H1 (cell line): ENCODE data around the gene PID1. TPM values are rescaled to one million over a fixed set of nuclear protein-coding genes. Genes with fewer than 3 reads are reported as not detected.

Experiments used
- CTCF ChIA-PET: fragments of 300-600 bp; sonication (Branson Sonifier 250); formaldehyde crosslinking; loops from one replicate; lab custom pipeline; 2021; ENCODE audit not compliant: partially characterized antibody; lab: Charles Lee
- POLR2A ChIA-PET: fragments of 300-600 bp; sonication (Branson Sonifier 250); formaldehyde crosslinking; loops from one replicate; lab custom pipeline; 2021; ENCODE audit warnings: inconsistent platforms; ENCODE audit not compliant: partially characterized antibody; lab: Charles Lee
- DNase-seq, 2 experiments: peaks; one replicate each; pipeline versions ENCODE4 v3.0.0 to v3.0.0-alpha.2; 2010 to 2022; ENCODE audit warnings: low spot score in 2 of 2, low read depth in 1 of 2, mixed read lengths in 1 of 2
- FAIRE-seq: peaks from 2 replicates; lab custom pipeline; 2011; peaks lifted over from hg19 to GRCh38; lab: Jason Lieb, UNC
- H2AFZ ChIP-seq: 2 replicates; pipeline ENCODE4 v1.8.1; 2012; ENCODE audit warnings: low read length, inconsistent platforms
- H2AK5ac ChIP-seq: 2 replicates; pipeline ENCODE4 v1.6.1; 2013; ENCODE audit warnings: low read depth, low read length
- H2BK120ac ChIP-seq: replicated peaks from 2 replicates; pipeline ENCODE3; 2013; ENCODE audit warnings: low read depth, low read length, inconsistent platforms
- H2BK12ac ChIP-seq: 2 replicates; pipeline ENCODE4 v1.6.1; 2013; ENCODE audit warnings: low read depth, low read length
- H2BK15ac ChIP-seq: 2 replicates; pipeline ENCODE4 v1.6.1; 2013; ENCODE audit warnings: low read length
- H2BK20ac ChIP-seq: 2 replicates; pipeline ENCODE4 v1.6.1; 2013; ENCODE audit warnings: low read length
- H2BK5ac ChIP-seq: 2 replicates; pipeline ENCODE4 v1.6.1; 2013; ENCODE audit warnings: low read depth, low read length
- H3K14ac ChIP-seq: 2 replicates; pipeline ENCODE4 v1.6.1; 2013; ENCODE audit warnings: inconsistent platforms; ENCODE audit not compliant: insufficient read length
- H3K18ac ChIP-seq: 2 replicates; pipeline ENCODE4 v1.6.1; 2013; ENCODE audit warnings: low read length; ENCODE audit errors: extremely low read depth
- H3K23ac ChIP-seq: 2 replicates; pipeline ENCODE4 v1.6.1; 2013; ENCODE audit warnings: inconsistent platforms; ENCODE audit not compliant: insufficient read length
- H3K23me2 ChIP-seq: 2 replicates; pipeline ENCODE4 v1.6.1; 2013; ENCODE audit warnings: low read depth, low read length
- H3K27ac ChIP-seq: 2 replicates; pipeline ENCODE4 v1.6.1; 2011; ENCODE audit warnings: low read depth, low read length, inconsistent platforms
- H3K27me3 ChIP-seq, 4 experiments: replicated peaks in 1 of 4; 1 replicate in 1 of 4; 2 replicates in 3 of 4; pipeline versions ENCODE4 v1.6.1 to v1.8.1; 2011 to 2013; ENCODE audit warnings: low read length in 3 of 4, mild to moderate bottlenecking in 3 of 4, inconsistent platforms in 2 of 4, mixed read lengths in 2 of 4, moderate library complexity in 1 of 4; ENCODE audit not compliant: control insufficient read depth in 3 of 4, insufficient read depth in 3 of 4; ENCODE audit errors: extremely low read depth in 1 of 4
- H3K36me3 ChIP-seq, 4 experiments: 2 replicates each; pipeline versions ENCODE4 v1.6.1 to v1.8.1; 2011 to 2013; ENCODE audit warnings: mild to moderate bottlenecking in 4 of 4, low read length in 3 of 4, moderate library complexity in 2 of 4, control low read depth in 1 of 4, inconsistent platforms in 1 of 4; ENCODE audit not compliant: insufficient read depth in 4 of 4, control insufficient read depth in 2 of 4
- H3K4ac ChIP-seq: replicated peaks from 2 replicates; pipeline ENCODE3; 2013; ENCODE audit warnings: low read length, low read depth, mixed read lengths, inconsistent platforms; ENCODE audit not compliant: insufficient read length
- H3K4me1 ChIP-seq, 4 experiments: replicated peaks in 1 of 4; 1 replicate in 1 of 4; 2 replicates in 3 of 4; pipeline versions ENCODE4 v1.6.1 to v1.8.1; 2011 to 2013; ENCODE audit warnings: low read length in 3 of 4, inconsistent platforms in 2 of 4, mixed read lengths in 1 of 4; ENCODE audit not compliant: insufficient read depth in 4 of 4, control insufficient read depth in 3 of 4
- H3K4me2 ChIP-seq, 2 experiments: 2 replicates each; pipeline versions ENCODE4 v1.6.1 to v1.8.1; 2011 to 2013; ENCODE audit warnings: low read depth in 2 of 2, low read length in 2 of 2, control low read depth in 1 of 2, inconsistent platforms in 1 of 2, mild to moderate bottlenecking in 1 of 2; ENCODE audit not compliant: insufficient read depth in 1 of 2
- H3K4me3 ChIP-seq, 4 experiments: fragments of 200-600, 300-600 bp in 1 of 4; sonication (generic), shearing (Covaris generic), sonication (Bioruptor Twin) in 1 of 4; 2 replicates each; pipeline versions ENCODE4 v1.5.1 to v1.8.1; 2011 to 2016; ENCODE audit warnings: low read length in 4 of 4, low read depth in 3 of 4, control low read depth in 2 of 4, inconsistent platforms in 2 of 4, mild to moderate bottlenecking in 2 of 4, mixed read lengths in 1 of 4, moderate library complexity in 1 of 4; ENCODE audit not compliant: insufficient read depth in 2 of 4; ENCODE audit errors: extremely low read depth in 1 of 4
- H3K56ac ChIP-seq: replicated peaks from 2 replicates; pipeline ENCODE3; 2013; ENCODE audit warnings: low read depth, mild to moderate bottlenecking, mixed read lengths, low read length, inconsistent platforms; ENCODE audit not compliant: insufficient read length
- H3K79me1 ChIP-seq: 2 replicates; pipeline ENCODE4 v1.6.1; 2013; ENCODE audit warnings: low read depth, low read length, control low read depth
- H3K79me2 ChIP-seq, 2 experiments: 2 replicates each; pipeline versions ENCODE4 v1.6.1 to v1.8.1; 2012 to 2013; ENCODE audit warnings: low read length in 2 of 2, mild to moderate bottlenecking in 2 of 2, inconsistent platforms in 1 of 2; ENCODE audit not compliant: insufficient read depth in 2 of 2, control insufficient read depth in 1 of 2
- H3K9ac ChIP-seq, 4 experiments: replicated peaks in 1 of 4; 1 replicate in 1 of 4; 2 replicates in 3 of 4; pipeline versions ENCODE4 v1.6.1 to v1.8.1; 2011 to 2013; ENCODE audit warnings: low read depth in 3 of 4, low read length in 3 of 4, control low read depth in 2 of 4, mild to moderate bottlenecking in 2 of 4, moderate library complexity in 2 of 4, inconsistent platforms in 1 of 4; ENCODE audit errors: extremely low read depth in 1 of 4
- H3K9me3 ChIP-seq, 2 experiments: 2 replicates each; pipeline versions ENCODE4 v1.6.1 to v1.8.1; 2012 to 2013; ENCODE audit warnings: mild to moderate bottlenecking in 2 of 2, moderate library complexity in 2 of 2, control low read depth in 1 of 2, inconsistent platforms in 1 of 2, low read depth in 1 of 2, low read length in 1 of 2, mixed read lengths in 1 of 2; ENCODE audit not compliant: insufficient read depth in 2 of 2
- H4K20me1 ChIP-seq, 2 experiments: replicated peaks in 1 of 2; 2 replicates each; pipeline versions ENCODE3 to v1.8.1; 2011 to 2013; ENCODE audit warnings: inconsistent platforms in 2 of 2, low read length in 2 of 2, mild to moderate bottlenecking in 1 of 2; ENCODE audit not compliant: insufficient read depth in 2 of 2, control insufficient read depth in 1 of 2
- H4K5ac ChIP-seq: 2 replicates; pipeline ENCODE4 v1.6.1; 2013; ENCODE audit warnings: low read length, low read depth, mixed read lengths, inconsistent platforms; ENCODE audit not compliant: insufficient read length
- H4K8ac ChIP-seq: 2 replicates; pipeline ENCODE4 v1.8.0; 2013; ENCODE audit warnings: mild to moderate bottlenecking, moderate library complexity, low read length, inconsistent platforms; ENCODE audit not compliant: insufficient read depth; ENCODE audit errors: extremely low read depth
- H4K91ac ChIP-seq: replicated peaks from 2 replicates; pipeline ENCODE3; 2013; ENCODE audit warnings: low read length, mixed read lengths, inconsistent platforms; ENCODE audit not compliant: insufficient read length
- CBX8 ChIP-seq: fragments of 300-800, 300-1000 bp; sonication (generic); IDR thresholded peaks from 2 replicates; pipeline ENCODE4 v1.7.1; 2016; ENCODE audit warnings: low read depth, low read length, borderline replicate concordance
- CEBPB ChIP-seq: IDR thresholded peaks from 2 replicates; pipeline ENCODE4 v1.6.1; 2012; ENCODE audit warnings: low read depth, low read length
- GTF2F1 ChIP-seq: IDR thresholded peaks from 2 replicates; pipeline ENCODE4 v1.6.1; 2012; ENCODE audit warnings: low read depth, low read length, improper control_type of control experiment, borderline replicate concordance
- KDM4A ChIP-seq: IDR thresholded peaks from one replicate; pipeline ENCODE4 v1.7.1; 2012; ENCODE audit warnings: low read depth, mild to moderate bottlenecking, moderate library complexity, low read length, inconsistent platforms; ENCODE audit not compliant: severe bottlenecking
- POLR2A ChIP-seq, 2 experiments: IDR thresholded peaks; 1 replicate in 1 of 2; 2 replicates in 1 of 2; pipeline ENCODE4 v1.6.1; 2011; ENCODE audit warnings: low read depth in 2 of 2, low read length in 2 of 2, mild to moderate bottlenecking in 2 of 2; ENCODE audit errors: control extremely low read depth in 1 of 2
- RXRA ChIP-seq: IDR thresholded peaks from 2 replicates; pipeline ENCODE4 v1.6.1; 2011; ENCODE audit warnings: low read depth, mild to moderate bottlenecking, low read length, moderate library complexity; ENCODE audit not compliant: insufficient read depth
- SP1 ChIP-seq: IDR thresholded peaks from 2 replicates; pipeline ENCODE4 v1.6.1; 2011; ENCODE audit warnings: low read depth, low read length
- TAF7 ChIP-seq: optimal IDR thresholded peaks from 2 replicates; pipeline ENCODE3; 2011; ENCODE audit warnings: low read depth, mild to moderate bottlenecking, inconsistent platforms, low read length, moderate library complexity, borderline replicate concordance
- WGBS, 2 experiments: shearing (Covaris generic) in 1 of 2; methylation state at CpG; one replicate each; pipeline versions ENCODE4 v1.1.6 to v1.1.7; 2013 to 2015; ENCODE audit warnings: low lambda C conversion rate in 2 of 2, mixed read lengths in 2 of 2, inconsistent platforms in 1 of 2, low coverage in 1 of 2, missing lambda C conversion rate in 1 of 2; ENCODE audit not compliant: insufficient replicate concordance in 2 of 2, insufficient coverage in 1 of 2, insufficient read length in 1 of 2; ENCODE audit errors: extremely low coverage in 1 of 2, missing lambda C conversion rate in 1 of 2; 5-methylcytosine and 5-hydroxymethylcytosine counted together
- polyA plus RNA-seq, 7 experiments: library from polyadenylated mRNA; depleted of rRNA in 3 of 7; stranded (reverse) in 5 of 7; unstranded in 2 of 7; fragments of >200 nt in 5 of 7; fragments of 200-250 nt in 2 of 7; gene quantifications; 1 replicate in 5 of 7; 2 replicates in 1 of 7; 4 replicates in 1 of 7; pipeline versions ENCODE4 v1.2.1 to v1.2.3, GENCODE V29; 2011 to 2013; ENCODE audit warnings: missing spikeins in 2 of 7, mixed read lengths in 2 of 7
- total RNA-seq: library from RNA; stranded (reverse); fragmentation: NEBNext Ultra II Directional; extraction: Animal tissue kit (Norgen Biotek cat#: 25700); gene quantifications from 2 replicates; pipeline ENCODE4 v1.2.1, GENCODE V29; 2021

Gene PID1
- total and polyA plus RNA-seq, 2 of the 8 experiments (the other 6 are each of a cell fraction or from before 2014, with no cell fraction given) = 1.5 to 3.3 TPM

DNA sequence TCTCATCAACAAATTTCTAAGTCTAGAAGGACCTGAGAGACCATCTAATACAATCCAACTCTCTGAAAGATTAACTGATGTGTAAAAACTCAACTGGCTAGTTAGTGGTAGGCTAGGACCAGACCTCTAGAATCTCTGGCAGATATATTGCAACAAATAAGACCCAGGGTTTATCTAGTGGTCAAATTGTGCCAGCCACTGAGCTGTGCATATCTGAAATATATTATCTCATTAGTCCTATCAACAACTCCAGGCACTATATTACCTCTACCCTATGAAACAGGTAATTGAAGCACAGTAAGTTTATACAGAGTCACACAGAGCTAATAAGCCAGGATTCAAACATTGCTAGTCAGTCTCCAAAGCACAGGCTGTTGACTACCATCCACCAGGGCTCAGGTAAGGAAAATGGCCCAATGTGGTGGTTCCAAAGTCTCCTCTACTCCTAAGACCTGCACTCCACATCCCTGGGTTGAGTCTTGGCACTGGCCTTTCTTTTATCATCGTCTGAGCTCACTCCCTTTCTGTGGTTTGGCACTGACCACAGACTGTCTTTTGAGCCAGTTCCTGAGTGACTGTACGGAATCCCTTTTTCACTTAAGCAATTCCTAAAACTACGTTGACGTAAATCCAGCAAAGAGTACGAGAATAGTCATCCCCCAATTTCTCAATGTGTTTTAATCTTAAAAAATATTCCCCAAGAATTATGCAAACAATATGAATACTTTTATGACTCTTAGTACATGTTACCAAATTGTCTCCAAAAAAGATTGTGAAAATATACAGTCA, 11.9 kb upstream of the PID1 start:
- no peak overlapping the region for H3K9ac ChIP-seq
- H3K14ac ChIP-seq = no peak overlapping the region
- no peak overlapping the region for H2BK15ac ChIP-seq
- no peak overlapping the region for H2BK120ac ChIP-seq
- H3K4ac ChIP-seq = no peak overlapping the region
- POLR2A ChIA-PET = no interaction called here
- no peak overlapping the region for H2BK20ac ChIP-seq
- no peak overlapping the region for H4K5ac ChIP-seq
- H3K56ac ChIP-seq = no peak overlapping the region
- H3K4me3 ChIP-seq = no peak overlapping the region
- CTCF ChIA-PET = interaction anchor here (0.9 to 2.5 kb wide), 3 partner anchors 9 to 59 kb away, joined by 3 to 14 read pairs (median 12); no protein-coding TSS in a partner anchor
- H4K8ac ChIP-seq = no peak overlapping the region
- H3K27me3 ChIP-seq = no peaks in the 10 kb centered on the region
- H3K18ac ChIP-seq = no peak overlapping the region
- H4K91ac ChIP-seq = no peak overlapping the region
- DNase-seq = no peak
- H4K20me1 ChIP-seq = no peaks in the 10 kb centered on the region
- no peak overlapping the region for H3K4me2 ChIP-seq
- no peak overlapping the region for H2BK12ac ChIP-seq
- no peaks in the 10 kb centered on the region for H3K4me1 ChIP-seq
- 96% methylated on average over 5 of the region's 5 CpGs; no CpG with 5 or more reads in 1 of the 2 experiments for WGBS, 2 experiments
- no peak for TF ChIP-seq CEBPB
- TF ChIP-seq TAF7 = no peak
- TF ChIP-seq SP1 = no peak
- no peak for TF ChIP-seq CBX8
- TF ChIP-seq RXRA = no peak
- TF ChIP-seq KDM4A = no peak
- TF ChIP-seq POLR2A (IDR thresholded peaks at IDR 0.05; ENCODE audit: control extremely low read depth in 1 of 2, low read depth in 2 of 2, low read length in 2 of 2) = no peak
- no peak for TF ChIP-seq GTF2F1
- TF ChIP-seq, all 59 proteins: peak for 0
- Histone ChIP-seq H3K36me3 (no peaks in the 10 kb centered on the region), H3K79me1 (no peaks in the 10 kb centered on the region), H3K23me2 (no peaks in the 10 kb centered on the region), H2AFZ (0 out of 2 replicates have a peak overlapping the region, but pooled peaks have one; percentile 35), H2BK5ac (no peak overlapping the region), H3K27ac (no peak overlapping the region), H3K23ac (no peak overlapping the region), H2AK5ac (no peak overlapping the region), H3K79me2 (no peaks in the 10 kb centered on the region), H3K9me3 (no peaks in the 10 kb centered on the region)
- no peak for FAIRE-seq
